Activated CD4-positive, alpha-beta memory T cell treated with anti-CD3 and anti-CD28 coated beads, Interleukin-2, amount 10 ng/mL, durations not matched to agents 7 days and 5 days (primary cell): ENCODE results near the gene ADM. TPM values are rescaled to one million over a fixed set of nuclear protein-coding genes. Genes with fewer than 3 reads are reported as not detected.
A peak's percentile ranks its signal among the peaks of the same experiment; 100 is the strongest.
"Not testable (repeated sequence)": the region's sequence is repeated elsewhere in the genome, so short reads cannot be mapped to it uniquely, and the experiment has no call there.

Experiments
- CTCF ChIA-PET: fragments of 350-600 bp; sonication (Branson Sonifier 250); formaldehyde crosslinking; loops from one replicate; lab custom pipeline; 2021; ENCODE audit warnings: antibody characterized with exemption, inconsistent platforms; lab: Charles Lee
- POLR2A ChIA-PET: fragments of 350-600 bp; sonication (Branson Sonifier 250); formaldehyde crosslinking; loops from one replicate; lab custom pipeline; 2021; ENCODE audit warnings: antibody characterized with exemption; lab: Charles Lee
- DNase-seq: peaks from one replicate; pipeline ENCODE4 v3.0.0-alpha.2; 2020
- H3K27ac Mint-ChIP-seq: one replicate; pipeline ENCODE4 v1.8.0; 2021; ENCODE audit warnings: mild to moderate bottlenecking, mixed read lengths
- H3K27me3 Mint-ChIP-seq: one replicate; pipeline ENCODE4 v1.8.0; 2021; ENCODE audit warnings: mixed read lengths
- H3K36me3 Mint-ChIP-seq: one replicate; pipeline ENCODE4 v1.8.0; 2021; ENCODE audit warnings: low read depth, mixed read lengths
- H3K4me1 Mint-ChIP-seq: one replicate; pipeline ENCODE4 v1.8.0; 2021; ENCODE audit warnings: mixed read lengths
- H3K4me3 Mint-ChIP-seq: one replicate; pipeline ENCODE4 v1.8.0; 2021; ENCODE audit warnings: mild to moderate bottlenecking, mixed read lengths
- H3K9me3 Mint-ChIP-seq: one replicate; pipeline ENCODE4 v1.8.0; 2021; ENCODE audit warnings: mixed read lengths
- total RNA-seq, 2 experiments: library from RNA; stranded (reverse); gene quantifications; one replicate each; pipeline ENCODE4 v1.2.3, GENCODE V29; 2021

The ADM gene, protein sequence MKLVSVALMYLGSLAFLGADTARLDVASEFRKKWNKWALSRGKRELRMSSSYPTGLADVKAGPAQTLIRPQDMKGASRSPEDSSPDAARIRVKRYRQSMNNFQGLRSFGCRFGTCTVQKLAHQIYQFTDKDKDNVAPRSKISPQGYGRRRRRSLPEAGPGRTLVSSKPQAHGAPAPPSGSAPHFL
- total RNA-seq: 10 to 100 TPM; 12.8 to 14.8 TPM

DNA sequence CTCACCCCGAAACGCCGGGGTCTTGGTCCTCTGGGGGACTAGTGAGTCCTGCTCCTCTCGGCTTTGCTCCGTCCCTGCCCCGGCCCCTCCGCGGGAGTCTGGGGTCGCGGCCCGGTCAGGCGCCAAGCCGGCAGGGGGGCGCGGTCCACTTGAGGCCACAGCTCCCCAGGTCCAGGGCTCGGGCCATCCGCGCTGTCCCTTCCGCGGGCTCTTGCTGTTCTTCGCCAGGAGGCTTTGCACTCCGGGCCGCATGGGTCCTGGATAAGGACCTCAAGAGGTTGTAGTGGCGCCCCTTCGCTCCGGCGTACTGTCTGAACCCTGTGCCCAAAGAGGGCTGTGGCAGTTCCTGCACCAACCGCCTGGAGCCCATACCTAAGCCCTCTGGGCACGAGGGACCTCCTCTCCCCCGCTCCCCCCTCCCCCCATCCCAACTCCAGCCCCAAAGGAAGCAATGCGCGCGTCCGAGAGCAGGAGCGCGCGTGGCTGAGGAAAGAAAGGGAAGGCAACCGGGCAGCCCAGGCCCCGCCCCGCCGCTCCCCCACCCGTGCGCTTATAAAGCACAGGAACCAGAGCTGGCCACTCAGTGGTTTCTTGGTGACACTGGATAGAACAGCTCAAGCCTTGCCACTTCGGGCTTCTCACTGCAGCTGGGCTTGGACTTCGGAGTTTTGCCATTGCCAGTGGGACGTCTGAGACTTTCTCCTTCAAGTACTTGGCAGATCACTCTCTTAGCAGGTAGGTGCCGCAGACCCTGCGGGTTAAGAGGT lies at the start of gene ADM:
Gene ADM (plus strand): TSS at position 579 of the 767 bp plus-strand sequence. CDS start 628 bp downstream, outside the sequence.
- Mint-ChIP-seq H3K27me3 (peaks cover 76% of the 10 kb centered on the region), H3K27ac (no peak within 1 kb of the TSS), H3K36me3 (peaks cover 10% of the 10 kb centered on the region), H3K4me3 (peak within 1 kb of the TSS; percentile 94), H3K4me1 (peaks cover 65% of the 10 kb centered on the region), H3K9me3 (no peaks in the 10 kb centered on the region)
- ChIA-PET CTCF (interaction anchor here (0.5 to 4.0 kb wide), 12 partner anchors 9 to 691 kb away, joined by 3 to 28 read pairs (median 4); partner anchors contain the start of gene CTR9), POLR2A (interaction anchor here (1.1 to 3.5 kb wide), 4 partner anchors 9 to 546 kb away, joined by 3 to 14 read pairs (median 6); partner anchors contain the start of gene SBF2)
- peak; percentile 44 for DNase-seq

DNA sequence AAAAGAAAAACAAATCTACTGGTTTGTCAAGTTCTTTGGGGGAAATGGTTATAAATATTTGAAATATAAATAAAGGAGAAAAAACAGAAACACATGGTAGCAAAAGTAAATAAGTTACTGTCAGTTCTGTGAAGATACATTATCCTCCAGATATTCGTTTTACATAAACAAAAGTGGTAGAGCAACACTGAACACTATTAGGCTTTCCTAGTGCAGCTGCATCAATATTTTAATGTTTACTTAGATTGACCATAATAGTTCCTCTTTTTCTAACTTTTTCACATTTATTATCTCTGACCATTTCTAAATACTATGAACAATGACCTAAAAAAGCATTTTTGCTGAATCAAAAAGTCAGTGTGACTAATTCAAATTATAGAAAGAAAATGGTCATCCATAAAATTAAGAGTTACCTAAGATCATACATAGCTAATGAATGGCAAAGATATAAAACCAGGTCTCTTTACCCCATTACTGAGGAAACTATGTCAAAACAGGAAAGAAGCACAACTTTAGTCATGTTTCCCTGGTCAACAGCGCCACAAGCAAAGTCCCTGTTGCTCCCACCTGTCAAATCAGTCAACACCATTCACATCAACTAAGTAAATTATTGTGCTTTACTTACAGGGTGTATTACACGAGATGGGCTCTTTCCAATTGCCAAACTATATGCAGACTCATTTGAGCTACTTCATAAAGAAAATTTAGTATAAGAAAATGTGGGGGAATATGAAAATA lies 49.3 kb upstream of the ADM start:
- H3K27ac Mint-ChIP-seq: no peak overlapping the region
- H3K27me3 Mint-ChIP-seq: no peaks in the 10 kb centered on the region
- ChIA-PET POLR2A (no interaction called here), CTCF (no interaction called here)
- DNase-seq: no peak
- no peak overlapping the region for H3K4me3 Mint-ChIP-seq
- H3K9me3 Mint-ChIP-seq: no peaks in the 10 kb centered on the region
- H3K36me3 Mint-ChIP-seq: no peaks in the 10 kb centered on the region
- no peaks in the 10 kb centered on the region for H3K4me1 Mint-ChIP-seq

DNA sequence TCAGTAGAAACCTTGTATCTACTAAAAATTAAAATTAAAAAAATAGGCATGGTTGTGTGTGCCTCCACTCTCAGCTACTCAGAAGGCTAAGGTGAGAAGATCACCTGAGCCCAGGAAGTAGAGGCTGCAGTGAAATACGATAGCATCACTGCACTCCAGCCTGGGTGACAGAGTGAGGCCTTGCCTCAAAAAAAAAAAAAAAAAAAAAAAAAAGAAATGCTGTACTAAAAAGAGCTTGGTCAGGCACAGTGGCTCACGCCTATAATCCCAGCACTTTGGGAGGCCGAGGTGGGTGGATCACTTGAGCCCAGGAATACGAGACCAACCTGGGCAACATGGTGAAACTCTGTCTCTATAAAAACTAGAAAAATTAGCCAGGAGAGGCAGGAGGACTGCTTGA lies 47.4 kb upstream of the ADM start:
- no peaks in the 10 kb centered on the region for H3K9me3 Mint-ChIP-seq
- H3K27ac Mint-ChIP-seq: no peak overlapping the region
- no peaks in the 10 kb centered on the region for H3K36me3 Mint-ChIP-seq
- CTCF ChIA-PET: no interaction called here
- POLR2A ChIA-PET: no interaction called here
- H3K27me3 Mint-ChIP-seq: no peaks in the 10 kb centered on the region
- no peaks in the 10 kb centered on the region for H3K4me1 Mint-ChIP-seq
- no peak for DNase-seq
- H3K4me3 Mint-ChIP-seq: no peak overlapping the region

DNA sequence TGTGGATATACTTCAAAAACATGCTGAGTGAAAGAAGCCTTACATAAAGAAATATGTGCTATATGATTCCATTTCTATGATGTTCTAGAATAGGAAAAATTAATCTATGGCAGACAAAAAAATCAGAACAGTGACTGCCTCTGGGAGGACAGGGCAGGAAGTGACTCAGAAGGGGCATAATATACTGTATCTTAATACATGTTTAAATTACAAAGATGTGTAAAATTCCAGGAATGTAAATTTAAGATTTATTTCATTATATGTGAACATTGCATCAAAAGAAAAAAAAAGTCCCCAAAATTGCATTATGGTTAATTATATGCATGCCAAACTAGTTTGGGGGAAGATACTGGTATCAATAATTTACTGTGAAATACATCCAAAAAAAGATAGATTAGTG lies 43.1 kb upstream of the ADM start:
- Mint-ChIP-seq H3K9me3 (no peaks in the 10 kb centered on the region), H3K27me3 (no peaks in the 10 kb centered on the region), H3K27ac (no peak overlapping the region), H3K4me1 (no peaks in the 10 kb centered on the region), H3K36me3 (no peaks in the 10 kb centered on the region), H3K4me3 (no peak overlapping the region)
- POLR2A ChIA-PET: no interaction called here
- CTCF ChIA-PET: no interaction called here
- DNase-seq: no peak

DNA sequence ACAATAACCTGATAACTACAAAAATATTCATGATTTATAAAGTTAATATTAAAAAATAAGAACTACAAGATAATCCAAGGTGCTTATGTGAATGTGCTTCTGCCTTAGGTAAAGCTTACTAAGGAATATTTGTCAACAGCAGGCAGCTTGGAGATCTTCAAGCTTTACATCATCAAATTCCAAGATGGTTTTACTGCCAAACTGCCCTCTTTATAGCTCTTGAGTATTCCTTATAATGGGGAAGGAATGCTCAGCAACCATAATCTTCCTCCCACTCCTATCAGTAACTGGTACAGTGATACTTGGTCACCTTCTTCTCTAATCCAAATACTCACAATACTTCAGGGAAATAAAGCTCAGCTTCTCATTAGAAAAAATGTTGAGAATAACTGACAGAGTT lies 40.9 kb upstream of the ADM start:
- no peak for DNase-seq
- H3K36me3 Mint-ChIP-seq: no peaks in the 10 kb centered on the region
- H3K4me1 Mint-ChIP-seq: no peaks in the 10 kb centered on the region
- H3K27me3 Mint-ChIP-seq: no peaks in the 10 kb centered on the region
- POLR2A ChIA-PET: no interaction called here
- CTCF ChIA-PET: no interaction called here
- no peak overlapping the region for H3K4me3 Mint-ChIP-seq
- H3K9me3 Mint-ChIP-seq: no peaks in the 10 kb centered on the region
- no peak overlapping the region for H3K27ac Mint-ChIP-seq

DNA sequence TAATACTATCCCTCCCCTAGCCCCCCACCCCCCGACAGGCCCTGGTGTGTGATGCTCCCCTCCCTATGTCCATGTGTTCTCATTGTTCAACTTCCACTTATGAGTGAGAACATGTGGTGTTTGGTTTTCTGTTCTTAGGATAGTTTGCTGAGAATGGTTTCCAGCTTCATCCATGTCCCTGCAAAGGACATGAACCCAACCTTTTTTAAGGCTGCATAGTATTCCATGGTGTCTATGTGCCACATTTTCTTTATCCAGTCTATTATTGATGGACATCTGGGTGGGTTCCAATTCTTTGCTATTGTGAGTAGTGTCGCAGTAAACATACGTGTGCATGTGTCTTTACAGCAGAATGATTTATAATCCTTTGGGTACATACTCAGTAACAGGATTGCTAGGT lies 40.2 kb upstream of the ADM start:
- H3K27ac Mint-ChIP-seq, H3K4me1 Mint-ChIP-seq, POLR2A ChIA-PET, CTCF ChIA-PET, DNase-seq, H3K9me3 Mint-ChIP-seq, H3K4me3 Mint-ChIP-seq, H3K36me3 Mint-ChIP-seq, H3K27me3 Mint-ChIP-seq: not testable (repeated sequence)

DNA sequence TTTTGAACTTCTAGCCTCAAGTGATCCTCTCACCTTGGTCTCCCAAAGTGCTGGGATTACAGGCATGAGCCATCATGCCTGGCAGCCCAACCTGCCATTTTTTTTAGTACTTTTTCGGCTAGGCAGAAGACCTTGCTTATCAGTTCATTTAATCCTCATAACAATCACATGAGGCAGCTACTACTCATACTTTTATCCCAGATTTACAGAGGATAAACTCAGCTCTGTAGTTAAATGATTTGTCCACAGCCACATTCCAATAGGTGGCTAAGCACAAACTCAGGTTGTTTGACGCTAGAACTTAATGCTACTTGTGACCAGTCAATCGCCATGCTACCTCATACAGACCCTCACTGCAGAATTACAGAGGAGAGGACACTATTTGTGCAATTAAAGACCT lies 38.9 kb upstream of the ADM start:
- Mint-ChIP-seq H3K36me3 (no peaks in the 10 kb centered on the region), H3K4me1 (no peaks in the 10 kb centered on the region), H3K4me3 (no peak overlapping the region), H3K9me3 (no peaks in the 10 kb centered on the region), H3K27me3 (no peaks in the 10 kb centered on the region), H3K27ac (no peak overlapping the region)
- ChIA-PET CTCF (no interaction called here), POLR2A (no interaction called here)
- DNase-seq: no peak

DNA sequence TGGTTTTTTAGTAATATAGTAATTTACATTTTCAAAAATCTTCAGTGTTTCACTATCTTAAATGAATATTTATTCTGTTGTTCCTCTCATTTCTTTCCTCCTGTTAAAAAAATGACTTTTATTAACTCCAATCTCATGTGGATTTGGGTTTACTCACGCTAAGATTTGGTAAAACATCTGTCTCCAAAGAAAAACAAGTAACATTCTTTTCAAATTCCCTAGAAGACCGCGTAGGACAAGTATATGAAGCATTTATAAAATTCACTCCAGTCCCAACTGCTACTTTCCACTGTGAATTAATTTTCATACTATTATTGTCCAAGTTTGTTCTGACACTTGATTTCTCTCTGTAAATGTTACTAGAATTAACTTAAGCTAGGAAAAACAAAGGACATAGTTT lies 37.1 kb upstream of the ADM start:
- DNase-seq: no peak
- Mint-ChIP-seq H3K4me3 (no peak overlapping the region), H3K36me3 (no peaks in the 10 kb centered on the region), H3K27me3 (no peaks in the 10 kb centered on the region), H3K4me1 (no peaks in the 10 kb centered on the region), H3K27ac (no peak overlapping the region), H3K9me3 (no peaks in the 10 kb centered on the region)
- ChIA-PET POLR2A (interaction anchor here (1.2 kb wide), 1 partner anchor 484 kb away, joined by 3 read pairs; no protein-coding TSS in a partner anchor), CTCF (no interaction called here)

DNA sequence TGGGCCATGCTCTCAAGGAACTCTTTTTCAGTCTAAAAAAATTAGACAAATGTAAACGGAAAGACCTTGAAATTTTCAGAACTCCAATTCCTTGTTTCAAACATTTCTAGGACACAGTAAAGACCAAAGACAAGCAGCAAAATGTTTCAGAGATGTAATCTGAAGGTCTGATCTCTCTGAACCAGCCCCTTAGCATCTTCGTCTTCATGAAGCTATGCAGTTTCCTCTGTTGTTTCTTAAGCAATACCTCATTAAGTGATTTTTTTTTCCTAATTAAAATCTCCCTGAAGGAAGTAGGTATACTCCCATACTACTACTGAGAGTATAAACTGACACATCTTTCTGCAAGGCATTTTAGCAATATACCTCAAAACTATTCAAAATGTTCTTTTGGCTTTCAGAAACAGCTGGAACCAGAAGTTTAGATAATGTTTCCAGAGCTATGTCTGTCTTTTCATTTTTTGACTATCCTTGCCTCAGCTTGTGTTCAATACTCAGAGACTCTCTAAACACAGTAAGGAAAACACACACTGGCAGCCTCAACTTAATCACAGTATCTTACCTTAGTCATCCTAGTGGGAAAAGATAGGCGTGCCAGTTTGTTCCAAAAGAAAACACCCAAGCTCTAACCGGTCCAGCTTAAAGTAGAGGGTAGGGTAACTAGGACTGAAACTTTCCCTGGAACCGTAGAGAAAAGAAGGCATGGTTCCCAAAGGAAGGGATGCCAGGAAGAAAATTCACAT lies 36.0 kb upstream of the ADM start:
- H3K4me1 Mint-ChIP-seq: no peaks in the 10 kb centered on the region
- H3K4me3 Mint-ChIP-seq: no peak overlapping the region
- H3K27ac Mint-ChIP-seq: no peak overlapping the region
- H3K36me3 Mint-ChIP-seq: no peaks in the 10 kb centered on the region
- no peaks in the 10 kb centered on the region for H3K9me3 Mint-ChIP-seq
- no peak for DNase-seq
- ChIA-PET CTCF (interaction anchor here (1.2 kb wide), 1 partner anchor 12 kb away, joined by 3 read pairs; no protein-coding TSS in a partner anchor), POLR2A (interaction anchor here (1.2 kb wide), 1 partner anchor 483 kb away, joined by 3 read pairs; no protein-coding TSS in a partner anchor)
- no peaks in the 10 kb centered on the region for H3K27me3 Mint-ChIP-seq

DNA sequence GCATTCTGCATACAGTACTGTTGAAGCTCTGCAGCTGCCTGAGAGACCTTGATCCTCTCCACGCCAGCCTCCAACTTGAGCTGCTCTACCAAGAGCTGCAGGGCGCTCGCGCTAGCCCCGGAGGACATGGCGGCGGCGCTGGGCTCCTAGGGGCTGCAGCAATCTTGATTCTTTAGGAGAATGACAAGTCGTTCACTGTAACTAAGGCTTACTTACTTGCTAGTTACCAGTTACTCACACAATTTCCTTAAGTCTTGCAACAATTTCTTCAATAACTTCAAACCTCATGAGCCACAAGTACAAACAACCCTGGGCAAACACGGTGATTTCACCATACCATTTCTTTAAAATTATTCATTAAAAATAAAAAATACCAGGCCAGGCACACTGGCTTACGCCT lies 32.7 kb upstream of the ADM start:
- no peaks in the 10 kb centered on the region for H3K36me3 Mint-ChIP-seq
- no peaks in the 10 kb centered on the region for H3K9me3 Mint-ChIP-seq
- no peak overlapping the region for H3K27ac Mint-ChIP-seq
- H3K4me1 Mint-ChIP-seq: no peaks in the 10 kb centered on the region
- DNase-seq: no peak
- H3K27me3 Mint-ChIP-seq: no peaks in the 10 kb centered on the region
- CTCF ChIA-PET: no interaction called here
- H3K4me3 Mint-ChIP-seq: no peak overlapping the region
- POLR2A ChIA-PET: no interaction called here

DNA sequence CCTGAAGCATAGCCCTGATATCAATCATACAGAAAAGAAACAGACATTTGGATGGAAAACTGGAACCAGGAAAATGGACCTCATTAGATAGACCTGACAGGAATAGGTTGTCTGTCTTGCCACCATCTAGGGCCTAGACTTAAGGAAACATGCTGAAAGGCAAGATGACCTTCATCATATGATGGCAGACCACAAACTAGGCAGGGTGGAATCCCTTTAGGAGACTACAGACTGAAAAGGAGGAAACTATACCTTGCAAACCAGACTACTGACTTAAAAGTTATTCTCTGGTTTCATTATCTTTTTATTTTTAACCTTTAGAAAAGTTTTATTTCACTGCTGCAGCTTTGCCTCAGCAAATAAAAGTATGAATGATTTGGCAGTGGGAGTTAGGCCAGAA lies 31.1 kb upstream of the ADM start:
- Mint-ChIP-seq H3K4me1 (no peaks in the 10 kb centered on the region), H3K27ac (no peak overlapping the region), H3K27me3 (no peaks in the 10 kb centered on the region), H3K4me3 (no peak overlapping the region), H3K9me3 (no peaks in the 10 kb centered on the region), H3K36me3 (no peaks in the 10 kb centered on the region)
- no peak for DNase-seq
- POLR2A ChIA-PET: no interaction called here
- CTCF ChIA-PET: no interaction called here

DNA sequence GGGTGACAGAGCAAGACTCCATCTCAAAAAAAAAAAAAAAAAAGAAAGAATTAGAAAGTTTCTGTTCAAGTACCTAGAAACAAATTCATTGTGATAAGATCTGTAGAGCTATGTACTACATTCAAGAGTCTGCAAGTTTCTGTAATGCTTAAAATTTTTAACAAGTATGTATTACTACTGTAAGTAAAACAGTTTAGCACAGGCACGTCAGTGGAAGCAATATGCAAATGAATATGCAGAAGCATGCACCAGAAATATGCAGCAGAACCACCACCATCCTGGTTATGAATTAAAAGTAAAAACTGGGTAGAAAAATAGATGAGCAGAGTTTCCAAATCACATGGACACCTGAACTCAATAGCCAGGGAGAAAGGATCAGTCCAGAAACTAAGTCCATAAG lies 30.1 kb upstream of the ADM start:
- H3K9me3 Mint-ChIP-seq: no peaks in the 10 kb centered on the region
- H3K4me3 Mint-ChIP-seq: no peak overlapping the region
- no peaks in the 10 kb centered on the region for H3K36me3 Mint-ChIP-seq
- ChIA-PET POLR2A (no interaction called here), CTCF (no interaction called here)
- DNase-seq: no peak
- H3K27ac Mint-ChIP-seq: no peak overlapping the region
- H3K4me1 Mint-ChIP-seq: no peaks in the 10 kb centered on the region
- H3K27me3 Mint-ChIP-seq: no peaks in the 10 kb centered on the region

DNA sequence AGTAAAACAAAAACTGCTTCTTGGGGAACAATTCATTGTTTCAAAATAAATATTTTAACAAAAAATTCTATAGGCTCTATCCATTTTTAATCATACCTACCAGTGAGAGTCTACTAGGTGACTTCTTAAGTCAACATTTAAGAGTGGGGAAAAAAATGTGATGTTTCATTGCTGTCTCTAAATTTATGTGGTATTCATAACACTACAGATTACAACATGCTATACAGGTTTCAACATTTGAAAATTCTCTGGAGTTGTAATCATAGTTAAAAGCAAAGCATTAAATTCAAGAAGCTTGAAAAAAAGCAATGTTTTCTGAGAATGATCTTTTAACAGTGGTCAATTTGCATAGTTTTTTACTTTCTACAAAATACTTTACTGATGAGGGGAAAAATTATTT lies 29.2 kb upstream of the ADM start:
- Mint-ChIP-seq H3K4me1 (no peaks in the 10 kb centered on the region), H3K36me3 (no peaks in the 10 kb centered on the region), H3K4me3 (no peak overlapping the region), H3K27me3 (no peaks in the 10 kb centered on the region), H3K27ac (no peak overlapping the region), H3K9me3 (no peaks in the 10 kb centered on the region)
- no peak for DNase-seq
- ChIA-PET POLR2A (no interaction called here), CTCF (no interaction called here)
